Measurements from ENCODE around the gene ROBO3. TPM values are rescaled to one million over a fixed set of nuclear protein-coding genes. Genes with fewer than 3 reads are reported as not detected.

The ROBO3 gene
- total RNA-seq, 1 donor from 2014 or later: 18.9 TPM

- Histone ChIP-seq H3K9me3 (no peaks in the 10 kb centered on the region), H3K27ac (no peak overlapping the region), H3K27me3 (no peaks in the 10 kb centered on the region), H3K36me3 (no peaks in the 10 kb centered on the region), H3K4me1 (peaks cover 9% of the 10 kb centered on the region), H3K4me3 (no peak overlapping the region)
- TF ChIP-seq POLR2A (IDR thresholded peaks at IDR 0.05) (no peak), POLR2AphosphoS5 (IDR thresholded peaks at IDR 0.05; ENCODE audit: insufficient read depth in 1 of 2, low read depth in 1 of 2) (no peak), CTCF (IDR thresholded peaks at IDR 0.05) (no peak)
- DNase-seq (ENCODE audit: extremely low spot score in 2 of 2): peak; percentile 64 to 80
- intact Hi-C loops (cut with DNase I): no loop called here
Measured at GRCh38 chr11:124899383-124900145, 34.3 kb downstream of the ROBO3 start.

- DNase-seq (ENCODE audit: extremely low spot score in 2 of 2): peak; percentile 77 to 86
- Histone ChIP-seq H3K4me3 (no peak overlapping the region), H3K36me3 (no peaks in the 10 kb centered on the region), H3K9me3 (no peaks in the 10 kb centered on the region), H3K27ac (no peak overlapping the region), H3K4me1 (peaks cover 9% of the 10 kb centered on the region), H3K27me3 (no peaks in the 10 kb centered on the region)
- intact Hi-C loops (cut with DNase I): no loop called here
- TF ChIP-seq POLR2AphosphoS5 (IDR thresholded peaks at IDR 0.05; ENCODE audit: insufficient read depth in 1 of 2, low read depth in 1 of 2) (peak in 1 of 2 donors; percentile 53), CTCF (IDR thresholded peaks at IDR 0.05) (no peak)
Measured at GRCh38 chr11:124900464-124900863, 35.2 kb downstream of the ROBO3 start.

- Histone ChIP-seq H3K9me3 (no peaks in the 10 kb centered on the region), H3K27ac (no peak overlapping the region), H3K27me3 (no peaks in the 10 kb centered on the region), H3K4me1 (peaks cover 9% of the 10 kb centered on the region), H3K36me3 (no peaks in the 10 kb centered on the region), H3K4me3 (no peak overlapping the region)
- intact Hi-C loops (cut with DNase I): no loop called here
- DNase-seq (ENCODE audit: extremely low spot score in 2 of 2): no peak
- TF ChIP-seq POLR2AphosphoS5 (IDR thresholded peaks at IDR 0.05; ENCODE audit: insufficient read depth in 1 of 2, low read depth in 1 of 2) (no peak), POLR2A (IDR thresholded peaks at IDR 0.05) (no peak), CTCF (IDR thresholded peaks at IDR 0.05) (no peak)
Measured at GRCh38 chr11:124902616-124903015, 37.4 kb downstream of the ROBO3 start.

GRCh38 chr11:124915541-124916369 is 50.5 kb downstream of the ROBO3 start:
- intact Hi-C loops (cut with DNase I): no loop called here
- no peak for TF ChIP-seq POLR2AphosphoS5 (IDR thresholded peaks at IDR 0.05; ENCODE audit: insufficient read depth in 1 of 2, low read depth in 1 of 2)
- no peak for TF ChIP-seq CTCF (IDR thresholded peaks at IDR 0.05)
- TF ChIP-seq POLR2A (IDR thresholded peaks at IDR 0.05): no peak
- Histone ChIP-seq H3K27me3 (no peaks in the 10 kb centered on the region), H3K9me3 (no peaks in the 10 kb centered on the region), H3K4me1 (no peaks in the 10 kb centered on the region), H3K4me3 (no peak overlapping the region), H3K27ac (no peak overlapping the region), H3K36me3 (no peaks in the 10 kb centered on the region)
- DNase-seq (ENCODE audit: extremely low spot score in 2 of 2): peak in 1 of 2 donors; percentile 34

GRCh38 chr11:124916370-124916710 is 51.1 kb downstream of the ROBO3 start:
- H3K4me3 ChIP-seq: no peak overlapping the region
- H3K9me3 ChIP-seq: no peaks in the 10 kb centered on the region
- H3K36me3 ChIP-seq: no peaks in the 10 kb centered on the region
- no peak for TF ChIP-seq POLR2A (IDR thresholded peaks at IDR 0.05)
- no peak for TF ChIP-seq CTCF (IDR thresholded peaks at IDR 0.05)
- no peak for TF ChIP-seq POLR2AphosphoS5 (IDR thresholded peaks at IDR 0.05; ENCODE audit: insufficient read depth in 1 of 2, low read depth in 1 of 2)
- no peaks in the 10 kb centered on the region for H3K27me3 ChIP-seq
- no peak for DNase-seq (ENCODE audit: extremely low spot score in 2 of 2)
- no peak overlapping the region for H3K27ac ChIP-seq
- no peaks in the 10 kb centered on the region for H3K4me1 ChIP-seq
- intact Hi-C loops (cut with DNase I): no loop called here

Data from vagina (tissue), 2 donors.